ENCODE data around the gene ENPP3. TPM values are rescaled to one million over a fixed set of nuclear protein-coding genes. Genes with fewer than 3 reads are reported as not detected.

Gene ENPP3
- total and polyA plus RNA-seq, 2 of the 13 experiments (the other 11 are each of a cell fraction or from before 2014, with no cell fraction given): 40.0 to 75.4 TPM

DNA sequence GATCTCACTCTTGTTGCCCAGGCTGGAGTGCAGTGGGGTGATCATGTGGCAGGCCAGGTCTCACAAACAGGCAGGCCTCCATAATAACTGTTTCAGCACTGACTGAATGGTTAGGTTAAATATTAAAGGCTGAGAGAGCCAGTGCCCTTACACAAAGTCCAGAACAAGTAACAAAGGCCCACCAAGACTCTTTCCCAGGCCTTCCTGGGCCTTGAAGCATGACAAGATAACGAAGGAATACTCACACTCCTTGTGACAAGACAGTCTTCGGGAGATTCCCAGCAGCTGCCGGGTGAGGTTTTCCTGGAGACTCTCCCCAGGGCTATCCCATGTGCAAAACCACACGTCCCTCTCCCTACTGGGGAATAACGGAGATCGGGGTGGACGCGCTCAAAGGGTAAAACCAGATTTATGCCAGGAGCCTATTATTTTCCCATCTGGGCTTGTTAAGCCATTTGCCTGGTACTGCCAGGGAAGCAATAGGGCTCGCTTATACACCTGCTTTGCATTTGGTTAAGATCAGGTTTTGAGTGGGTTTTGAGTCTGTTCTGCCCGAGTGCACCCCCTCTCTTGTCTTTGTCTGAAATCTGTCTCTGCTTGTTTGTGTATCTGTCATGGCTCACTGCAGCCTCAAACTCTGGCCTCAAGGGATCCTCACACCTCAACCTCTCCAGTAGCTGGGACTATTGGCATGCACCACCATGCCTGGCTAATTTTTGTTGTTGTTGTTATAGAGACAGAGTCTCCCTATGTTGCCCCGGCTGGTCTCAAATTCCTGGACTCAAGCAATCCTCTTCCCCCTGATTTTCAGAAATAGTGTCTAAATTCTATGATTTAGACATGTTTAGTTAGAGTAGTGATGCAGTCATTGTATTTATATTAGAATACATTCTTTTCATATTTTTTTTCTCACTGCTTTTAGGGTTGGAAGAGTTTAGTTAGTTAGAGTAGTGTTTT is 1.4 kb upstream of the ENPP3 start (continued):
- TF ChIP-seq, protein P1, sequence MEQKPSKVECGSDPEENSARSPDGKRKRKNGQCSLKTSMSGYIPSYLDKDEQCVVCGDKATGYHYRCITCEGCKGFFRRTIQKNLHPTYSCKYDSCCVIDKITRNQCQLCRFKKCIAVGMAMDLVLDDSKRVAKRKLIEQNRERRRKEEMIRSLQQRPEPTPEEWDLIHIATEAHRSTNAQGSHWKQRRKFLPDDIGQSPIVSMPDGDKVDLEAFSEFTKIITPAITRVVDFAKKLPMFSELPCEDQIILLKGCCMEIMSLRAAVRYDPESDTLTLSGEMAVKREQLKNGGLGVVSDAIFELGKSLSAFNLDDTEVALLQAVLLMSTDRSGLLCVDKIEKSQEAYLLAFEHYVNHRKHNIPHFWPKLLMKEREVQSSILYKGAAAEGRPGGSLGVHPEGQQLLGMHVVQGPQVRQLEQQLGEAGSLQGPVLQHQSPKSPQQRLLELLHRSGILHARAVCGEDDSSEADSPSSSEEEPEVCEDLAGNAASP (CRISPR knock-in tag; IDR thresholded peaks at IDR 0.05; ENCODE audit: borderline replicate concordance): no peak
- TF ChIP-seq HMG20A (CRISPR knock-in tag; IDR thresholded peaks at IDR 0.05; ENCODE audit: borderline replicate concordance): peak; percentile 6; the same call in 1 of the 2 replicates
- TF ChIP-seq MYC (CRISPR knock-in tag; IDR thresholded peaks at IDR 0.05; ENCODE audit: borderline replicate concordance): peak; percentile 85
- no peak for TF ChIP-seq NR2F1 (CRISPR knock-in tag; IDR thresholded peaks at IDR 0.05)
- TF ChIP-seq TOPORS (CRISPR knock-in tag; IDR thresholded peaks at IDR 0.05): no peak
- TF ChIP-seq, protein P2, sequence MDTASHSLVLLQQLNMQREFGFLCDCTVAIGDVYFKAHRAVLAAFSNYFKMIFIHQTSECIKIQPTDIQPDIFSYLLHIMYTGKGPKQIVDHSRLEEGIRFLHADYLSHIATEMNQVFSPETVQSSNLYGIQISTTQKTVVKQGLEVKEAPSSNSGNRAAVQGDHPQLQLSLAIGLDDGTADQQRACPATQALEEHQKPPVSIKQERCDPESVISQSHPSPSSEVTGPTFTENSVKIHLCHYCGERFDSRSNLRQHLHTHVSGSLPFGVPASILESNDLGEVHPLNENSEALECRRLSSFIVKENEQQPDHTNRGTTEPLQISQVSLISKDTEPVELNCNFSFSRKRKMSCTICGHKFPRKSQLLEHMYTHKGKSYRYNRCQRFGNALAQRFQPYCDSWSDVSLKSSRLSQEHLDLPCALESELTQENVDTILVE (CRISPR knock-in tag; IDR thresholded peaks at IDR 0.05): peak; percentile 22
- TF ChIP-seq GPN1 (CRISPR knock-in tag; IDR thresholded peaks at IDR 0.05; ENCODE audit: borderline replicate concordance): no peak
- no peak for TF ChIP-seq SNRNP70 (IDR thresholded peaks at IDR 0.05; ENCODE audit: low read depth, low read length)
- TF ChIP-seq ZNF558 (CRISPR knock-in tag; IDR thresholded peaks at IDR 0.05; ENCODE audit: borderline replicate concordance): no peak
- no peak for TF ChIP-seq ZNF24 (IDR thresholded peaks at IDR 0.05)
- TF ChIP-seq ZNF746 (CRISPR knock-in tag; IDR thresholded peaks at IDR 0.05): peak; percentile 65; the same call in 1 of the 2 replicates
- no peak for TF ChIP-seq ZFAT (CRISPR knock-in tag; conservative IDR thresholded peaks at IDR 0.05)
- TF ChIP-seq, protein P3, sequence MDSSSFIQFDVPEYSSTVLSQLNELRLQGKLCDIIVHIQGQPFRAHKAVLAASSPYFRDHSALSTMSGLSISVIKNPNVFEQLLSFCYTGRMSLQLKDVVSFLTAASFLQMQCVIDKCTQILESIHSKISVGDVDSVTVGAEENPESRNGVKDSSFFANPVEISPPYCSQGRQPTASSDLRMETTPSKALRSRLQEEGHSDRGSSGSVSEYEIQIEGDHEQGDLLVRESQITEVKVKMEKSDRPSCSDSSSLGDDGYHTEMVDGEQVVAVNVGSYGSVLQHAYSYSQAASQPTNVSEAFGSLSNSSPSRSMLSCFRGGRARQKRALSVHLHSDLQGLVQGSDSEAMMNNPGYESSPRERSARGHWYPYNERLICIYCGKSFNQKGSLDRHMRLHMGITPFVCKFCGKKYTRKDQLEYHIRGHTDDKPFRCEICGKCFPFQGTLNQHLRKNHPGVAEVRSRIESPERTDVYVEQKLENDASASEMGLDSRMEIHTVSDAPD (CRISPR knock-in tag; IDR thresholded peaks at IDR 0.05): peak; percentile 76; the same call in 1 of the 2 replicates
- TF ChIP-seq ZNF572 (CRISPR knock-in tag; IDR thresholded peaks at IDR 0.05): no peak
- TF ChIP-seq ZFP36L2 (CRISPR knock-in tag; IDR thresholded peaks at IDR 0.05): no peak
- TF ChIP-seq GABPB1 (CRISPR knock-in tag; IDR thresholded peaks at IDR 0.05): no peak; the same call in none of the 2 replicates
- no peak for TF ChIP-seq NONO (IDR thresholded peaks at IDR 0.05)
- peak; percentile 61 for TF ChIP-seq NONO (CRISPR knock-in tag; conservative IDR thresholded peaks at IDR 0.05)
- no peak for TF ChIP-seq SRSF9 (IDR thresholded peaks at IDR 0.05; ENCODE audit: borderline replicate concordance, insufficient read depth, low read depth, low read length, poor library complexity, severe bottlenecking)
- TF ChIP-seq GATA4 (IDR thresholded peaks at IDR 0.05; ENCODE audit: borderline replicate concordance, low read depth): no peak; the same call in 1 of the 2 replicates
- TF ChIP-seq KLF6 (CRISPR knock-in tag; IDR thresholded peaks at IDR 0.05): no peak
- TF ChIP-seq, protein P4, sequence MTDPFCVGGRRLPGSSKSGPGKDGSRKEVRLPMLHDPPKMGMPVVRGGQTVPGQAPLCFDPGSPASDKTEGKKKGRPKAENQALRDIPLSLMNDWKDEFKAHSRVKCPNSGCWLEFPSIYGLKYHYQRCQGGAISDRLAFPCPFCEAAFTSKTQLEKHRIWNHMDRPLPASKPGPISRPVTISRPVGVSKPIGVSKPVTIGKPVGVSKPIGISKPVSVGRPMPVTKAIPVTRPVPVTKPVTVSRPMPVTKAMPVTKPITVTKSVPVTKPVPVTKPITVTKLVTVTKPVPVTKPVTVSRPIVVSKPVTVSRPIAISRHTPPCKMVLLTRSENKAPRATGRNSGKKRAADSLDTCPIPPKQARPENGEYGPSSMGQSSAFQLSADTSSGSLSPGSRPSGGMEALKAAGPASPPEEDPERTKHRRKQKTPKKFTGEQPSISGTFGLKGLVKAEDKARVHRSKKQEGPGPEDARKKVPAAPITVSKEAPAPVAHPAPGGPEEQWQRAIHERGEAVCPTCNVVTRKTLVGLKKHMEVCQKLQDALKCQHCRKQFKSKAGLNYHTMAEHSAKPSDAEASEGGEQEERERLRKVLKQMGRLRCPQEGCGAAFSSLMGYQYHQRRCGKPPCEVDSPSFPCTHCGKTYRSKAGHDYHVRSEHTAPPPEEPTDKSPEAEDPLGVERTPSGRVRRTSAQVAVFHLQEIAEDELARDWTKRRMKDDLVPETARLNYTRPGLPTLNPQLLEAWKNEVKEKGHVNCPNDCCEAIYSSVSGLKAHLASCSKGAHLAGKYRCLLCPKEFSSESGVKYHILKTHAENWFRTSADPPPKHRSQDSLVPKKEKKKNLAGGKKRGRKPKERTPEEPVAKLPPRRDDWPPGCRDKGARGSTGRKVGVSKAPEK (CRISPR knock-in tag; IDR thresholded peaks at IDR 0.05; ENCODE audit: borderline replicate concordance): 0 out of 2 replicates have a peak, but pooled peaks have one; percentile 43
- TF ChIP-seq ADNP (CRISPR knock-in tag; IDR thresholded peaks at IDR 0.05): no peak
